WERI-Rb-1 (cell line): Measurements from ENCODE around the gene GID4.
"Not testable (repeated sequence)": the region's sequence is repeated elsewhere in the genome, so short reads cannot be mapped to it uniquely, and the experiment has no call there.

ENCODE experiments used
- DNase-seq: peaks from one replicate; pipeline ENCODE4 v3.0.0-alpha.2; 2020
- H3K27ac ChIP-seq: fragments of 250-450 bp; sonication (Bioruptor Pico); 2 replicates; pipeline ENCODE4 v1.5.1; 2020; ENCODE audit warnings: mild to moderate bottlenecking, moderate library complexity
- H3K27me3 ChIP-seq: fragments of 250-450 bp; sonication (Bioruptor Pico); 2 replicates; pipeline ENCODE4 v1.5.1; 2021; ENCODE audit warnings: mild to moderate bottlenecking, low read depth, moderate library complexity; ENCODE audit not compliant: insufficient read depth, severe bottlenecking
- H3K36me3 ChIP-seq: fragments of 250-450 bp; sonication (Bioruptor Pico); 2 replicates; pipeline ENCODE4 v1.5.1; 2020; ENCODE audit warnings: mild to moderate bottlenecking, moderate library complexity
- H3K4me3 ChIP-seq: 2 replicates; pipeline ENCODE4 v1.5.1; 2011; ENCODE audit warnings: low read depth, mild to moderate bottlenecking, control low read depth, low read length
- H3K9me3 ChIP-seq: fragments of 250-450 bp; sonication (Bioruptor Pico); 2 replicates; pipeline ENCODE4 v1.5.1; 2021; ENCODE audit warnings: mild to moderate bottlenecking, moderate library complexity; ENCODE audit not compliant: severe bottlenecking
- TF ChIP-seq, protein P1 (sequence below): IDR thresholded peaks from 2 replicates; pipeline ENCODE4 v1.5.1; 2011; ENCODE audit warnings: low read depth, mild to moderate bottlenecking, control low read depth, inconsistent platforms, low read length

GID4 gene

DNA sequence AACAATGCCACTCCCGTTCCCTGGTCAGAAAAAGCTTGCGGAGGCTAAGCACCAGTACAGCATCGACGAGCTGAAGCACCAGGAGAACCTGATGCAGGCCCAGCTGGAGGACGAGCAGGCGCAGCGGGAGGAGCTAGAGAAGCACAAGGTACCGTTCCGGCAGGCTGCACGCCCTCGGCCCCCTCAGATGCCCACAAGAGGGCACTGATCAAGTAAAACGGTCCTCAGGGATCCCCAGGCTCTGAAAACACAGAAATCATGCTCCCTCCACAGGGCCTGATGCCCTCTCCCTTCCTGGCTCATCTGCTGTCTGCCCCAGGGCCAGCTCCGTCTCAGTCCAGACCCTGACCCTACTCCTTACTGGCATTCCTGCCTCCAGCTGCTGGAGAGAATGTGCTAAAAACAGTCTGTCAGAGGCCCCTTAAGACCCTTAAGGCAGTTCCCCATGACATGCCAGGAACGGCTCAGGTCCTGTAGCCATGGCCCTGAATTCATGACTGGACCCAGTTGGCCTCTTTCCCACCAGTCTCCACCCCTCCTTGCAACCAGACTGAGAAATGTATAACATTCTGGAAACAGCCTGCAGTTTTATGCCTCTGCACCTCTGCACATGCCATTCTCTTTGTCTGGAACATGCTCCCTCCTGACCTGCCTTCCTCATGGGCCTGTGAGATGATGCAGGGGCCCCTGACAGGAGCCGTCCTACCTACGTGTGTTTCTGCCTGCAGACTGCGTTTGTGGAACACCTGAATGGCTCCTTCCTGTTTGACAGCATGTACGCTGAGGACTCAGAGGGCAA, 44.7 kb upstream of the GID4 start:
- Histone ChIP-seq H3K36me3 (no peaks in the 10 kb centered on the region), H3K27ac (no peak overlapping the region), H3K4me3 (no peak overlapping the region), H3K27me3 (no peaks in the 10 kb centered on the region), H3K9me3 (no peaks in the 10 kb centered on the region)
- TF ChIP-seq, protein P1, sequence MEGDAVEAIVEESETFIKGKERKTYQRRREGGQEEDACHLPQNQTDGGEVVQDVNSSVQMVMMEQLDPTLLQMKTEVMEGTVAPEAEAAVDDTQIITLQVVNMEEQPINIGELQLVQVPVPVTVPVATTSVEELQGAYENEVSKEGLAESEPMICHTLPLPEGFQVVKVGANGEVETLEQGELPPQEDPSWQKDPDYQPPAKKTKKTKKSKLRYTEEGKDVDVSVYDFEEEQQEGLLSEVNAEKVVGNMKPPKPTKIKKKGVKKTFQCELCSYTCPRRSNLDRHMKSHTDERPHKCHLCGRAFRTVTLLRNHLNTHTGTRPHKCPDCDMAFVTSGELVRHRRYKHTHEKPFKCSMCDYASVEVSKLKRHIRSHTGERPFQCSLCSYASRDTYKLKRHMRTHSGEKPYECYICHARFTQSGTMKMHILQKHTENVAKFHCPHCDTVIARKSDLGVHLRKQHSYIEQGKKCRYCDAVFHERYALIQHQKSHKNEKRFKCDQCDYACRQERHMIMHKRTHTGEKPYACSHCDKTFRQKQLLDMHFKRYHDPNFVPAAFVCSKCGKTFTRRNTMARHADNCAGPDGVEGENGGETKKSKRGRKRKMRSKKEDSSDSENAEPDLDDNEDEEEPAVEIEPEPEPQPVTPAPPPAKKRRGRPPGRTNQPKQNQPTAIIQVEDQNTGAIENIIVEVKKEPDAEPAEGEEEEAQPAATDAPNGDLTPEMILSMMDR, result peak; percentile 69
- DNase-seq, result peak; percentile 54

DNA sequence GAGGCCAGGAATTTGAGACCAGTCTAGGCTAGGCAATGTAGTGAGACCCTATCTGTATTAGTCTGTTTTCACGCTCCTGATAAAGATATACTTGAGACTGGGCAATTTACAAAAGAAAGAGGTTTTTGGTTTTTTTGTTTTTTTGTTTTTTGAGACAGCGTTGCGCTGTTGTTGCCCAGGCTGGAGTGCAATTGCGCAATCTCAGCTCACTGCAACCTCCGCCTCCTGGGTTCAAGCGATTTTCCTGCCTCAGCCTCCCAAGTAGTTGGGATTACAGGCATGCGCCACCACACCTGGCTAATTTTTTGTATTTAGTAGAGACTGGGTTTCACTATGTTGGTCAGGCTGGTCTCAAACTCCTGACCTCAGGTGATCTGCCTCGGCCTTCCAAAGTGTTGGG, 43.3 kb upstream of the GID4 start:
- not testable (repeated sequence) for H3K27me3 ChIP-seq, DNase-seq, H3K27ac ChIP-seq, H3K9me3 ChIP-seq, H3K36me3 ChIP-seq, H3K4me3 ChIP-seq

DNA sequence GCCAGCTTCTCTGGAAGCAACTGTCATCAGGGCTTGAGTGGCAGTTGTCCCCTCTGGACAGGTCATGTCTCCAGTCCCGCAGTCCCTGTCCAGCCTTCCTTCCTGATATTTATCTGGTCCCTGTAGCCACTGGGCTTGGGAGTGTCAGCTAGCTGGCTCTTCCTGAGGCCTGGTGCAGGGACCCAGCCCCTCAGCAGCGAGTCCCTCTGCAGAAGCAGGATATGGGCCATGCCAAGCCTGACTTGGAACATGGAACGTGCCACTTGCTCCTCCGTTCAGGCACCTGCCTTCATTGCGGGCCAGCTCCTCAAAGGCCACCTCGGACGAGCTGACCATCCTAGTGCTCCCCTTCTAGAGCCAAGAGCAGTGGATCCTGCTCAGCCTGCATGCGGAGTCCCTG, 40.3 kb upstream of the GID4 start:
- DNase-seq, result no peak
- no peaks in the 10 kb centered on the region for H3K27me3 ChIP-seq
- no peak overlapping the region for H3K27ac ChIP-seq
- TF ChIP-seq, protein P1, result no peak
- no peaks in the 10 kb centered on the region for H3K9me3 ChIP-seq
- H3K4me3 ChIP-seq, result no peak overlapping the region
- H3K36me3 ChIP-seq, result no peaks in the 10 kb centered on the region

DNA sequence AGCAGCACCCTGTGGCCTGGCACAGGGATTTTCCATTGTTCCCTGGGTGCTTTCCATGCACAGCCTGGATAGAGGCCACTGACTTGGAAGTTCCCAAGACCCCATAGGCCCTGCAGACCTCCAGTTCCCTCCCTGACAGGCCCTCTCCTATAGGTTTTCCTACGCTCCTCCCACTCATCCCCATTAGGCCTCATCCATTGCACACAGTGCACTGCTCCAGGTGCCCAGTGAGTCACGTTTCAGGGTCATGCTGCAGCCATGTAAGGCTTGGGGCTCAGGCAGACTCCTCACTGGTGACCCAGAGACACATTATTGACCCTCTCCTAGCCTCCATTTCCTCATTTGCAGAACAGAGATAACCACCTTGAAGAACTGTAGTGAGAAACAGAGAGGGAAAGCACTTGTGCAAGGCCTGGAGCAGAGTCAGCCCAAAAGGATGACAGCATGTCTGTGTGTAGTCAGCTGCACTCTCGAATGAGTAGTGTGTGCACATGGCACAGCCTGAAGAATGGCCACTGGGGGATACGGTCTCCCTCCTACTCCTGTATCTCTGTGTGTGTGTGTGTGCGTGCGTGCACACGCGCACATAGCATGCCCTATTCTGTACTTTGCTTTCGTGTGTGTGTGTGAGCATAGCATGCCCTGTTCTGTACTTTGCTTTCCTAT, 39.7 kb upstream of the GID4 start:
- no peak for DNase-seq
- Histone ChIP-seq H3K9me3 (no peaks in the 10 kb centered on the region), H3K36me3 (no peaks in the 10 kb centered on the region), H3K27me3 (no peaks in the 10 kb centered on the region), H3K4me3 (no peak overlapping the region), H3K27ac (no peak overlapping the region)
- TF ChIP-seq, protein P1, result no peak

DNA sequence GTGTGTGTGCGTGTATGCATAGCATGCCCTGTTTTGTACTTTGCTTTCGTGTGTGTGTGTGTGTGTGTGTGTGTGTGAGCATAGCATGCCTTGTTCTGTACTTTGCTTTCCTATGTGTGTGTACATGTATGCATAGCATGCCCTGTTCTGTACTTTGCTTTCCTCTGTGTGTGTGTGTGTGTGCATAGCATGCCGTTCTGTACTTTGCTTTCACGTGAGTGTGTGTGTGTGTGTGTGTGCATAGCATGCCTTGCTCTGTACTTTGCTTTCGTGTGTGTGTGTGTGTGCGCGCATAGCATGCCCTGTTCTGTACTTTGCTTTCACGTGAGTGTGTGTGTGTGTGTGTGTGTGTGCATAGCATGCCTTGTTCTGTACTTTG, 39.2 kb upstream of the GID4 start:
- Histone ChIP-seq H3K27ac (no peak overlapping the region), H3K36me3 (no peaks in the 10 kb centered on the region), H3K4me3 (no peak overlapping the region), H3K9me3 (no peaks in the 10 kb centered on the region), H3K27me3 (no peaks in the 10 kb centered on the region)
- DNase-seq, result no peak
- TF ChIP-seq, protein P1, result no peak

DNA sequence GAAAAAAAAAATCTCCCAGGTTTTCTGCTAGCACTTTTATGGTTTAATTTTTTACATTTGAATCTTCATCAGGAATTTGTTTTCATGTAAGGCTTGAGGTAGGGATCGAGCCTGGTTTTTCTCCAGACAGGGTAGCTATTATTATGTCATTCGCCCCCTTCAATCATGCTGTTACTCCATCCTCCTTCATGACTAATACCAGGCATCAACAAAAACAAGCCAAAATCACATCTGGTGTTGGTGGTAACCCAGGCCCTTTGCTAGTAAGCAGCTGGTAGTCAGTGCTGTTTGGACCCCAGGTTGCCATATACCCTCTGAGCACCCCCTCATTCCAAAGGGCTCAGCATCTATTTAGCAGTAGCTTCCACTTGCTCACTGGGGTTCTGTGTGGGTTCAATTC, 37.0 kb upstream of the GID4 start:
- TF ChIP-seq, protein P1, result no peak
- Histone ChIP-seq H3K27me3 (no peaks in the 10 kb centered on the region), H3K27ac (no peak overlapping the region), H3K4me3 (no peak overlapping the region), H3K36me3 (no peaks in the 10 kb centered on the region), H3K9me3 (no peaks in the 10 kb centered on the region)
- no peak for DNase-seq
